Endothelial cell of umbilical vein (primary cell): ENCODE results near the gene CKAP5.

ENCODE experiments used
- CTCF ChIP-seq, 2 donors: IDR thresholded peaks; 1 replicate in 1 of 2; 2 replicates in 1 of 2; pipeline ENCODE4 v1.5.1; 2011; ENCODE audit warnings: low read length in 2 of 2, mild to moderate bottlenecking in 2 of 2, moderate library complexity in 2 of 2, control low read depth in 1 of 2, inconsistent platforms in 1 of 2, low read depth in 1 of 2; ENCODE audit not compliant: insufficient read depth in 1 of 2; ENCODE audit errors: extremely low read depth in 1 of 2
- EZH2 ChIP-seq: IDR thresholded peaks from 2 replicates; pipeline ENCODE4 v1.6.1; 2012; ENCODE audit warnings: borderline replicate concordance, low read depth, mild to moderate bottlenecking, moderate library complexity, low read length, inconsistent platforms; ENCODE audit not compliant: severe bottlenecking
- FOS ChIP-seq: IDR thresholded peaks from 2 replicates; pipeline ENCODE4 v1.6.1; 2011; ENCODE audit warnings: mild to moderate bottlenecking, low read length, moderate library complexity, borderline replicate concordance; ENCODE audit not compliant: insufficient read depth
- GATA2 ChIP-seq: IDR thresholded peaks from 2 replicates; pipeline ENCODE4 v1.7.0; 2011; ENCODE audit warnings: low read depth, mild to moderate bottlenecking, moderate library complexity, mixed read lengths, low read length; ENCODE audit not compliant: insufficient read length, insufficient read depth
- JUN ChIP-seq: IDR thresholded peaks from 2 replicates; pipeline ENCODE4 v1.6.1; 2011; ENCODE audit warnings: borderline replicate concordance, low read depth; ENCODE audit not compliant: insufficient read length, insufficient read depth
- MAX ChIP-seq: IDR thresholded peaks from 2 replicates; pipeline ENCODE4 v1.6.1; 2011; ENCODE audit not compliant: insufficient read depth, insufficient read length
- POLR2A ChIP-seq: IDR thresholded peaks from 2 replicates; pipeline ENCODE4 v1.6.1; 2012; ENCODE audit warnings: low read depth, mild to moderate bottlenecking, control low read depth, low read length
- POLR2AphosphoS5 ChIP-seq: IDR thresholded peaks from 2 replicates; pipeline ENCODE4 v1.6.1; 2012; ENCODE audit warnings: low read depth, mild to moderate bottlenecking, control low read depth, low read length, moderate library complexity; ENCODE audit not compliant: insufficient read depth

- no peak for TF ChIP-seq CTCF (IDR thresholded peaks at IDR 0.05; ENCODE audit: extremely low read depth in 1 of 2, insufficient read depth in 1 of 2, low read depth in 1 of 2, low read length in 2 of 2)
- TF ChIP-seq POLR2A = no peak
- TF ChIP-seq EZH2 = no peak
- no peak for TF ChIP-seq MAX
- no peak for TF ChIP-seq GATA2
- TF ChIP-seq FOS = no peak
- TF ChIP-seq POLR2AphosphoS5 = no peak
- TF ChIP-seq JUN = no peak
These were observed 109.9 kb downstream of the CKAP5 start for GRCh38 chr11:46736146-46736545.
